ENCODE measurements around the gene ROGDI.

ROGDI gene, protein sequence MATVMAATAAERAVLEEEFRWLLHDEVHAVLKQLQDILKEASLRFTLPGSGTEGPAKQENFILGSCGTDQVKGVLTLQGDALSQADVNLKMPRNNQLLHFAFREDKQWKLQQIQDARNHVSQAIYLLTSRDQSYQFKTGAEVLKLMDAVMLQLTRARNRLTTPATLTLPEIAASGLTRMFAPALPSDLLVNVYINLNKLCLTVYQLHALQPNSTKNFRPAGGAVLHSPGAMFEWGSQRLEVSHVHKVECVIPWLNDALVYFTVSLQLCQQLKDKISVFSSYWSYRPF

DNA sequence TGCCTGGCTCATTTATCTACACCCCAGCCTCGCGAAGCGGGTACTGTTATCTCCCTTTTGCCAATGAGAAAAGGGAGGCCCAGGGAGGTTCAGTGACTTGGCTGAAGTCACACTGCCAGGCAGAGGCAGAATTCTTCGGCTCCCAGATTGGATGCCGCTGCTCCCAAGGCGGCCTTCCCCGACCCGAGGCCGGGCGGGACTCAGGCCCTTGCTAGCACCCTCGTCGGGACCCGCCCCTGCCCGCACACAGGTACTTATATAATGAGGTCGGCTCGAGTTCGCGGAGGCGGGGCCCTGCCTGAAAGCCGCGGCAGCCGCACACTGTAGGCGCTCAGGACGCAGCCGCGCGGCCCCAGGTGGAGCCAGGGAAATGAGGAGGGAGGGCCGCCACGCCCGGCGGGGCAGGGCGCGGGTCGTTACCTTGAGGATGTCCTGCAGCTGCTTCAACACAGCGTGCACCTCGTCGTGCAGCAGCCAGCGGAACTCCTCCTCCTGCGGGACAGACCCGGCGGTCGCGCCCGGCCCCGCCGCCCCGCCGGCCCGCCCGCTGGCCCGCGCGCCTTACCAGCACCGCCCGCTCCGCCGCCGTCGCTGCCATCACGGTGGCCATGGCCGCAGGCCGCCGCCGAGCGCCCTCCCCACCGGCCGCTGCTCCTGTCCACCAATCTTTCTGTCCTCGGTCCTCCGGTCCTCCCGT is at the start of gene ROGDI:
TSS of gene ROGDI (minus strand) at position 672 of the 697 bp plus-strand sequence. CDS start at position 610, 62 bp downstream.
- DNase-seq (ENCODE audit: low spot score): peak; percentile 42

DNA sequence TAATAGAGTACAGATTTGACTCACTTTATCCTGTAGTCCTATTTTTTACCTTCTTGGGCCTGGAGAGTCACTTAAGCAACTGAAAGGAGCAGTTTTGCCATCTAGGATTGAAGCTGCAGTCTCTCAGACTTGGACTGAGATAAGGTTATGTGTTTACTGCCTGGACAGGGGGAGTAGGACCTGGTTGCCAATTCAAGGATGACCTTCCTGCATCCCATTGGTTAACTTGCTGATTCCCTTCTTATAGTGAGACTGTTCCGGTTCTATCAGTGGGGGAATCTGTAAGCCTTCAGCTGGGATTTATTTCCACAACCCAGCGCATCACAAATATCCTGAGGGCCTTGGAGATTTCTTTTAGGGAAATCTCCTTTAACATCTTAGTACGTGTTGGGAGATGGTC is 47.8 kb upstream of the ROGDI start:
- no peak for DNase-seq (ENCODE audit: low spot score)

DNA sequence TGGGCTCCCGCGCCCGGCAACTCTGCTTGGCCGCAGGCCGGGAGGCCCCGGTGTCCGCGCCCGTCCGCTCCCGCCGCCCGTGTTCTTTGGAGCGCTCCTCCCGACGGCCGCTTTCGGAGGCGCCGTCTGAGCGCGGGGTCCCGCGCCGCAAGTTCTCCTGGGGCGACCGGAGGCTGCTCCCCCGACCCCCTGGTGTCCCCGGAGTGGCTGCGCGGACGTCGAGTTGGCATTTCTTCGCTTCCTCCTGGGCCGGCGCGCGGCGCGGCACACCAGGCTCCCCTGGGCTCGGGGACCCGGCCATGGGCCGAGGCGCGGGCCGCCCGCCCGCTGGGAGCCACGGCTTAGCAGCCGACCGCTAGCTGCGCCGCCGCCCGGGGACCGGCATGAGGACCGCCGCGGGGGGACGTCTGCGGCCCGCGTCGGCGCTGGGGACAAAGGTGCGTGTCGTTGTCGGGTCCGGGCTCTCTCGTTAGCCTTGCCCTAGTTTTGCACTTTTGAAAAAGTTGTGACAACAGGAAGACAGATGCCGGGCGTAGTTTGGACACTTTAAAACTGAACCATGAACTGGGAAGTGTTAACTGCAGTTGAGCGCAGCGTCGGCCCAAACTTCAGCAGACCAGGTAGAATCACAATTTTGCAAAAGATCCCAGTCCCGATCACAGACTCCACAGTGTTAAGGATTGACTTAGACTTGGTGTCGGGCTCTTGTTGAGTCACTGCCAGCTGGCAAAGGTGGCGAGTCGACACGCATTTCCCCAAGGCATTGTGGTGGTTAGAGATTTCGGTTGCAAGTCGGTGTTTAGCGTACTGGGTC is 45.5 kb upstream of the ROGDI start:
- no peak for DNase-seq (ENCODE audit: low spot score)

DNA sequence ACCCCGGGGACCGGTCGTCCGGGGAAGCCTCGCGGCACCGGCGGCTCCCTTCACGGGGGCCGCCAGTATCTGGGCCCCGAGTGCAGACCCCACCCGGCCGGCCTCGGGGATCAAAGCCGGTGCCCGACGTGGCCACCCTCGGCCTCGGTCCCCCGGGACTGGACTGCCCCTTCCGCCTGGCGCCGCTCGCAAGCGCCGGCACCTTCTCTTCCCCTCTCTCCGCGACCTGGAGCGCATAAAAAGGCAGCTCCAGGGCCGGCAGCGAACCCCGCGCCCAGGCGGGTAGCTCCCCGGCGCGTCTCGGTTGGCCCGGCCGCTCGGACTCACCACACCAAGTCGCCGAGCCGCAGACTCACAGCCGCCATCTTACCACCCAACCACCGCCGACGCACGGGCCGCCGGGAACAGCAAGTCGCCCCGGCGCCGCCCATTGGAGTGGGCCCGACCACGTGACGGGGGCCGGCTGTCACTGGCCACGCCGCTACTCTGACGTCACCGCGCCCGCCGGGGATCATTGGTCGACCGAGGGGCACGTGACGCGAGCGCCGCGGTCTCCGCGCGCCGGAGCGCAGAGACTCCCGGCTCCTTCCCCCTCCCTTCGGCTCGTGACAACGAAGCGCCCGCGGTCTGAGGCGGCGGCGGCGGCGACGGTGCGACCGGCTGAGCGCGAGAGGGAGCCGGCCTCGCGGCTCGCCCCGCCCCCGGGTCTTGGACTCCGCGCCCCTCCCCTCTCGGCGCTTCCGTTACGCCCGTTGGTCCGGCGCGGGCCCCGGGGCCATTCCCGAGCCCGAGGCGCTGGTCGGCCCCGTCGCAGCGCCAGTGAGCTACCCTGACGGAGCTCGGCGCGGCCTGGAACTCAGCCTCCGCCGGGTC is 44.7 kb upstream of the ROGDI start, which contains the start of the genes GLYR1 and UBN1:
TSS of gene GLYR1 (minus strand) at position 388 of the 873 bp plus-strand sequence. CDS start at position 365, 23 bp downstream.
TSS of gene UBN1 (plus strand) at position 581 of the 873 bp plus-strand sequence. CDS start 5,437 bp downstream, outside the sequence.
- peak; percentile 93 for DNase-seq (ENCODE audit: low spot score)

DNA sequence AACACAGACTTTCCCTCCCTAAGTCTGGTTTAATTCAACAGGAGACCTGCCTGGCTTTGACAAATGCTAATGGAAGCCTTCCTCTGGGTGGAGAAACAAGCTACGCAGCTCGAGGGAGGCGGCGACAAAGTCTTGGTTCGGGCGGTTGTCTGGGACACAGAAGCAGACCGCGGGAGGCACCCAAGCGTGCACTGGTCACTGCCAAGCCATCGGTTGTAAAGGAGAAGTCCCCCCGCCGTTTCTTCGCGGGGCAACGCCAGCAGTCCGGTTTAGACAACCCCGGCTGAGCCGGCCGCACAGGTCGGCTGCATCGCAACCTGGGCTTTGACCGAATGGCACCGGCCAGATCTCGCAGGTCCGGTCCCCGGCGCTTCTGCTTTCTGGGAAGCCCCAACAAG is 44.1 kb upstream of the ROGDI start:
- DNase-seq (ENCODE audit: low spot score): peak; percentile 31

DNA sequence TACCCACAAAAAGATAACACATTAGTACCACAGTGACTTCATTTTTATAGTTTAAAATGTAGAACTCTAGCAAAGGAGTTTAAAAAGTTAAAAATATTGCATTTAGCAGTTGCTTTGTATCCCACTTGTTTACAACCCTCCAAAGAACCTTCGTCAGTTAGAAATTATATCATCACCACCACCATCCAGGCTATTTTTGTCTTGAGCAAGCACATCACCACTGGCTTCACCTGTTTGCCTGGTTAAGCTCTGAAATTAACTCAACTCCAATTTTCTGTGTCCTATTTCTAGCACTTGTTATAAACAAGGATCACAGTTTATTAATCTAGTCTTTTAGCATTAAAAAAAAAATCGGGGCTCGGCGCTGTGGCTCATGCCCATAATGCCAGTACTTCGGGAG is 38.6 kb upstream of the ROGDI start:
- DNase-seq (ENCODE audit: low spot score): no peak

DNA sequence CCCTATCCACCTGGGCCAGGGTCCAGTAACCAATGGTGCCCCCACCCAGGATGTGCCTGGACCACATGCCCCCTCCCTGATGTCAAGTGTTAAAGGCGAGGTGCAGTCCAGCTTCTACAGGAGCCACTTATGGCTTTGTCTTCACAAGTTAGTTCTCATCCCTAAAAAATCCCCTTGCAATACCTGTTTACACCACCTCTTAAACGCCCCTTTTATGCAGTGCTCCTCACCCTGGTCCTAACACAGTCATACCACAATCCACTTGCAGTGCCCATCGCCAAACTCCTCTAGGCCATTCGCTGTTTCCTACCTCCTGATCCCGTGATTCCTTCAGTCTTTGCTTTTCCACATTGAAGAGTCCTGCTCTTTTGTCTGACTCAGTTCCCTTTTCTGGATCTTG is 37.5 kb upstream of the ROGDI start:
- no peak for DNase-seq (ENCODE audit: low spot score)

DNA sequence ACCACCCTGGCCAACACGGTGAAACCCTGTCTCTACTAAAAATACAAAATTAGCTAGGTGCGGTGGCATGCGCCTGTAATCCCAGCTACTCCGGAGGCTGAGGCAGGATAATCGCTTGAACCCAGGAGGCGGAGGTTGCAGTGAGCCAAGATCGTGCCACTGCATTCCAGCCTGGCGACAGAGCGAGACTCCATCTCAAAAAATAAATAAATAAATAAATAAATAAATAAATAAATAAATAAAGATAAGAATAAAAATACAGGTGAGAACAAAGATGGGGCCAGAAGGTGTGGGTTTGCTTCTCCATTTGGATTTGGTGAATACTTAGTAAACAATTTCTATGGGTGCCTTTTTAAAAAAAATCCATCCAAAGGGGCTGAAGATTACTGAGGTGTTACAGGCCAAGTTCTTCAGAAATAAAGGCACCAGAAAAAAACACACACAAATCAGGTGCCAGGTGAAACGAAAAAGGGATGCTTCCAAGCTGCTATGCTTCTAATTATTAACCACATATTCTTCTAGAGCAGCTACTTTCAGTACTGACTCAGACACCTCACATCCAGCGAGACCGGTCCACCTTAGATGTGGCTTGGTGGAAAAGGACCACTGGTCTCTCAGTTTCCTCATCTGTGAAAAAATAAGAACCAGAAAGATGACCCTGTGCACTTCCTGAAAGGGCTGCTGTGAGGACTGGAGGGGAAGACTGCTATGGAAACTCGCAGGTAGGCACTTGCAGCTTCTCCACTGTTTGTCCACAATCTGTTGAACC is 35.5 kb upstream of the ROGDI start:
- DNase-seq (ENCODE audit: low spot score): no peak

DNA sequence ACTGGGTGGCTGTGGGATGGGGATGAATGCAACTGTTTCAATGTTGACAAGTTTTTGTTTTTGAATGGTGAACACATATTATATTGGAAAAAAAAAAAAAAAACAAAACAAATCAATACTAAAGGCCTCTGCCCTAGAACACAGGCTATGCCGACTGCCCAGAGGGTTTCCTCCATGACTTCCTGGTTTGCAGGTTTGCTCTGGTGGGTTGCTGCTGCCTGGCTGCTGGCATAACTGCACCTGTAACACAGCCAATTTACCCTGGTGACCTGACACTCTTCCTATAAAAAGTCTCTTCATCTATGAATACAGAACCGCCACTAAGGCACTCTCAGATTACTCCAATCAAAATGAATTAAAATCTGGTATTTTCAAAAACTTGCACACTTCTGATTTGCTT is 34.3 kb upstream of the ROGDI start:
- DNase-seq (ENCODE audit: low spot score): no peak

DNA sequence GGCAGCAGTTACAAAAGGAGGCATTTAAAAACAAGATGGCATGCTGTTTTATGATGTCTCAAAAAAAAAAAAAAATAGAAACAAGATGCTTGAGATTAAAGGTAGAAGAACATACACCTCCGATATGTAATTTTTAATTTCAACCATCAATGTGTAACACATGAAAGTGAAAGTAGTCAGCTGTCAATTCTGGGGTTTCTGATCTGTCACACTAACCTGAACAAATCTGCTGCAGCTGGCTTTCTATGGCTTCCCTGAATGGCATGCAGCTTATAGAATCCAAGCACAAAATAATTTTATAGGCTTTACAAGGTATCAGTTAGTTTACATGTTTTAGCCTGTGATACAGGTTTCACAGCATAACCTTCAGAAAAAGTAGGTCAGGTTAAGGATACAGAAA is 31.2 kb upstream of the ROGDI start:
- no peak for DNase-seq (ENCODE audit: low spot score)

DNA sequence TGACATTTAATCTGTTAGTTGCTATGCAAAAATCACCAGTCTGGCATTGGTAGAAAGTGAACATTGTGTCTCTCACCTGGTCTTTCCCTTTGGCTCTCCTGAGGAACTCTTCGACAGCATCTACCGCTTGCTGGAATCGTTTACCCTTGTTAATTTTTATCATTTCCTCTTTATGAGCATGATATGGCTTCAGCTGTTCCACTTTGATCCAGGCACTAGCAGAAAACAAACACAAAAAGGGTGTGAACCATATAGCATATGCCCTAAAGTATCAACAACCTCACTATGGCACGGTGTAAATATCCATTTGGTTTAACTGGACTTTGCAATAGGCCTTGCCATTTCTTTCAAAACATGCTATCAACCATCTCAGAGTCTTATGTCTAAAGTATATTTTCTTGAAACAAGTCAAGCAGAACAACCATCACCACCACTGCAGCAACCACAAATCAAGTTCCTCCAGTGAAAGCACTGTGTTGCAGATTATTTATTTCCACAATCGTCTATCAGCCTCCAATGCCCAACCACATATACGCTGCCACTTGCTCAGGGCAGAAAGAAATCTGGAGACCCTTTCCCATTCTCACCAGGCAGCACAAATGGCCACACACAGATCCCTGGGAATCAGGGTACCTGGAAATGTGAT is 30.4 kb upstream of the ROGDI start:
- no peak for DNase-seq (ENCODE audit: low spot score)

DNA sequence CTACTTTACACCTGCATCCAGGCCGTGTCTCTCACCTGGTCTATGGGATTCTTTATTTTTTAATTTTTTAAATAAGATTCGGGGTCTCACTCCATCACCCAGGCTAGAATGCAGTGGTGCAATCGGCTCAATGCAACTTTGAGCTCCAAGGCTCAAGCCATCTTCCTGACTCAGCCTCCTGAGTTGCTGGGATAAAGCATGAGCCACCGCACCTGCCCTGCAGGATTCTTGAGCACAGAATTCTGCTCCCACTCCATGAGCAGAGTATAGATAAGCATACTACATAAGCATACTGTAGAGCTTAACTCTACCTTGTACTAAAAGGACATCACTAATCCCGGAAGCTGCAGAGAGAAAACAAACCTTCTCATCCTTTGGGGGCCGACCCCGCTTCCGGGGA is 29.2 kb upstream of the ROGDI start:
- DNase-seq (ENCODE audit: low spot score): no peak

DNA sequence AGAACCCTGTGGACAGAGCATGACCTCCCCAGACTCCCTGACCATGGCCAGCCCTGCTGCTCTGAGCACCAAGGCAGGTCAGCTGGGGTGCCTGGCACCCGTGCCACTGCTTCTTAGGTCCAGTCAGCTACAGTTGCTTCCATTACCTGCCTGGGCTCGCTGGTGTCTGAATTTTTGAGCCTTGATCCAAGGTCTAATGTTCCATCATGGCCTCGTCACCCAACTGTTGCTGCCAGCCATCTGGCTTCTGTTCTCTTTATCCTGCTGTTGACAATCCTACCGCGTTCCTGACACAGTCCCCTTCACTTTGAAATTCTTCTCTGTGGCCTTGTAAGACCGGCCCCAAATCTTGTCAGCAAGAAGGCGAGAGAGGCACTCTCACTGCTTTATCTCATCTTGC is 28.0 kb upstream of the ROGDI start:
- no peak for DNase-seq (ENCODE audit: low spot score)

DNA sequence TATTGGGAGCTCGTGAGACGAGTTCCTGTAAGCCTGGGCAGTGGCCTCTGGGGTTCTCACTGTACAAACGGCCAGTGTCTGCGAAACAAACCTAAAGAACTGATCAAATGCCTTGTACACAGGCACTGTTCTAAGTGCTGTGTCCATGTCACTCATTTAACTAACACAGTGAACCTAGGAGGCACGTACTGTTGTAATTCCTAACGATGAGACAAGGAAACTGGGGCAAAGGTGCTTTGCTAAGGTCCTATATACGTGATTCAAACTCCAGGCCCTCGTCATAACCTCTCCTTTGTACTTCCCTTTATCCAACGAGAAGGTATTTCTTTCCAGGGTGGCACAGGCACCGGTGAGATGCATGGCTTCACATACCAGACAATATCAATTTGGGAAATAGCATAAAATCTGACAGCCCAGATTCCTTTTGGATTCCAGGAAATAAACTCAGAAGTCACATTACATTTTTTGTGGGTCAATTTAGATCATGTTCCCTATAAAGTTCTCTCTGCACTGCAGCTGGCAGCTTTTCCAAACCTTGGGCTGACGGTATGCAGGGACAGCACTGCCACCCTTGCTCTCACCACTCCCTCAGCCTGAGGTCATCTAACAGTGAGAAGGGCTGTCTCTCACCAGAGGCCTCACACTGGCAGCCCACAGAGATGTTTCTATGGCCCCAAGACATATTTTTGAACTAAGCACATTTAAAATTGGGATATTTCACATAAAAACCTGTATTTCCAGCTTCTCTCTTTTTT is 26.3 kb upstream of the ROGDI start:
- DNase-seq (ENCODE audit: low spot score): no peak

DNA sequence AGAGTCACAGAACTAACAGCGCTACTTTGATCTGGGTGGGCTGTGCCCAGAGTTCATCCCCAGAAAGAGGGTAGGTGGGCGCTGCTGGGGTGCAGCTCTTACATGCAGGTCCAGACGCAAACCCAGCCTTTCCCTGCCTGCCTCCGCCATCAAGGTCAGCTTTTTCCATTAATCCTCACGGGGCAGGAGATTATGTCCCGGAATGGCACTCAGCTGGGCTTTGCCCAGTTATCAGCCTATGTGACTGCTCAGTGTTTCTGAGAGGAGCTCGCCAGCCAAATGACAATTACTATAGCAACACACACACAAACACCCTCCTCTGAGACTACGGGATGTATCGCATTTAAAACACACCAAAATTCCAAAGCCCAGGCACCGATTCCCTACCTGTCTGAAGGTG is 24.5 kb upstream of the ROGDI start:
- DNase-seq (ENCODE audit: low spot score): no peak

DNA sequence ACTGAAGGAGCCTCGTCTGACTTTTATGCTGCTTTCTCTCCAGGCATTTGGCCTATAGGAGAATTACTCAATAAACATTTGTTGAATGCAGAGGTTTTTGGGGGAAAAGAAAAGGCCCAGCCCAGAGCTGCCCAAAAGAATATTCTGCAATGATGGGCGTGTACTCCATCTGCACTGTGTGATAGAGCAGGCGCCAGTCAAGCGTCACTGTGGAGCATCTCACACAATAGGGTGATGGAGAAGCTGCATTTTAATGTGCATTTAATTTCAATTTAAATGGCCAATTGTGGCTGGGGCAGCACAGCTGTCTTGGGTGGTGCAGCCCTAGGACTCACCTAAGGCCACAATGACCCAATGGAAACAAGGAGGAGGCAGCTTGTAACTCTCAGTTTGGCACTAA is 24.1 kb upstream of the ROGDI start:
- no peak for DNase-seq (ENCODE audit: low spot score)

DNA sequence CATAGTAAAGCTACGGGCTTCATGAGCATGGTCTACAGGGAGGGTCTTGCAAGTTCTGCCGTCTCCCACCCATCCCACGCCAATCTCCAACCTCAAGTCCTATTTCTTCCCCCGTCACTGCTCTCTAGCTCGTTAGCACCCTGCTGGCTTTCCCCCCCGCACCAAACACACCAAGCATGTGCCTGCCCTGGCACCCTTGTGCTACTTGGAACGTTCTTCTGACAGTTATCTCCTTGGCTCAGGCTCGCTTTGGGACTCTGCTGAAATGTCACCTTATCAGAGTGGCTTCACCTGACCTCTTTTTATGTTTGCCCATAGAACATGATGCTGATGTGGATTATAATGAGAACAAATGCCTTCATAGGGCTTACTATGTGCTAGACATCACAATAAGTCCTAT is 22.8 kb upstream of the ROGDI start:
- no peak for DNase-seq (ENCODE audit: low spot score)

DNA sequence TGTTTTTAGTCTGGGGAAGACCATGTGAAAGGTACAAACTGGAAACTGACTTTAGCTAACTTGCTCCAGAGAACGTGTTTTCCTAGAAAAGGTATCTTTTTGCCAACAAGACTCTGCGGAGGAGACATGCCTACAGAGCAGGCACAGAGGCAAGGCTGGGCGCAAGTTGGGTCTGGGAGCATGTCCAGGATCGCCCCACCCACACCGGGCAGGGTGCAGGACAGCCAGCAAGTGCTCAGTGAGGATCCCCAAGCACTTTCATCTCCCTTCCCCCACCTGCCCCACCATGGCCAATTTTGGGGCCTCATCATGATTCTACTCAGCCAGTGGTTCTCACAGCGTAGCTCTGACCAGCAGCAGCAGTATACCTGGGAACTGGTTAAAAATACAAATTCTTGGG is 18.2 kb upstream of the ROGDI start:
- DNase-seq (ENCODE audit: low spot score): no peak

DNA sequence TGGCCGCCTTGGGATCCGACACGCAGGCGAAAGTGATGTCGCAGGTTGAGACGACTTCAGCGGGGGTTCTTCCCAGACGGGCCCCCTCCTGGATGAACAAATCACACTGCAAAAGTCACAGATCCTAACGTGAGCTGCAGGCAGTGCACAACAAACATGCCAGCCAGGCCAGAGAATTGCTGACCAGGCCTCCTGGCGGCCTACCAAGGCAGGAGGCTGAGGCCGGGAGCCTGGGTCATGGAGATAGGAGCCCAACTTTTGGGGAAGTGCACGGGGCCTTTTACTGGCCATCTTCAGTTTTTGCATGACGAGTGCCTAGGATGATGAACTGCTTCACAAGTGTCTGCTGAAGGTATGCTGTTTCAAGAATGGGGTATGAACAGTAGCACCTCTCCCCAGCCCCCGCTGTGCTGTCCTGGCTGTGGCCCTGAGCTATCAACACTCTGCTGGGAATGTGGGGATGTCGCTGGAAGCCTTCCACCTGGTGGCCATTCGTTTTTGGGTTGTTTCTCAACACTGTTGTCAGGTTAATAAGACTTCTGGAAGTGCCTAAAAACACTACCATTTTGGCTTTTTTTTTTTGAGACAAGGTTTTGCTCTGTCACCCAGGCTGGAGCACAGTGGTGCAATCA is 12.2 kb upstream of the ROGDI start:
- no peak for DNase-seq (ENCODE audit: low spot score)
